Raji (cell line): ENCODE measurements around the gene MKKS.

Source experiments
- POLR2A ChIP-seq: IDR thresholded peaks from 2 replicates; pipeline ENCODE4 v1.6.1; 2011; ENCODE audit warnings: low read depth, low read length, control low read depth; ENCODE audit not compliant: insufficient read depth

Gene MKKS

GRCh38 chr20:10465135-10465534 is 31.1 kb upstream of the MKKS start:
- no peak for TF ChIP-seq POLR2A

- no peak for TF ChIP-seq POLR2A
Measured at GRCh38 chr20:10463622-10464021, 29.6 kb upstream of the MKKS start.

GRCh38 chr20:10462516-10462915 is 28.5 kb upstream of the MKKS start:
- TF ChIP-seq POLR2A = no peak

DNA sequence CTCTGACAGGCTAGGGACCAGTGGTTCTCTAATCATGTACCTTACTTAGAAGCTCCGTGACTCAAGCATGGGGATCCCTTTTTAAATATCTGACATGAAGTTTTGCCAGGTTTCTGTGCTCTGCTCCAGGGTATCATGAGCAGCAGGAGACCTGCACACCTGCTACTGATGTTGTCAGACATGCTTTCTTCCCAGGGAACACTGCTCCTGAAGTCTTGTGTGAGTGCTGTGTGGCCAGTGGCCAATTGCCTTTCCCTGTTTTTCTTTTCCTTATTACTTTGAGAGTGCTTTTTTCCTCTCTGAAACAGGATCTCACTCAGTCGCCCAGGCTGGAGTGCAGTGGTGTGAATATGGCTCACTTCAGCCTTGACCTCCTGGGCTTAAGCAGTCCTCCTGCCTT is 27.5 kb upstream of the MKKS start:
- TF ChIP-seq POLR2A = no peak

DNA sequence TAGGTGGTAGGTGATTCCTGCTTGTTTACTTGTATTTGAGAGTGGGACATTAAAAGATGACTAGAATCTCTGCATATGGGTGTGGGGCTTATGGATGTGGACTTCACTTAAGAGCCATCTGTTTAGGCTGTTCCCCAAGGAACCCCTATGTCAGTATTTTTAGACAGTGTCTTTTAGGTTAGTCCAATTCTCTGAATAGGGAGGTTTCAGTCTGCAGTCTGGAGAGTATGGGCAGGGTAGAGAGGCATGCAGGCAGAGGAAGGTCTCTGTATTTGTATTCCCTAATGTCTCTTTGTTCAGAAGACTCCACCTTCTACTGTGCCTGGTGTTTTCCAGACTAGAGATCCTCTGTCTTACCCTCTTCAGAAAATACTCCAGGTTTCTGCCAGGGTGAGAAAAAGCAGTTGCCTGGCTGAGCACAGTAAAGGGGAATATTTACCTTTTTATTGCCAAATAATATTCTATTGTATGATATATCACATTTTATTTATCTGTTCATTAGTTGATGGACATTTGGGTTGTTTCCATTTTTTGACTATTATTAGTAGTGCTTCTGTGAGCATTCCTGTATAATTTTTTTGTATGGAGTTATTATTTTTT is 20.2 kb upstream of the MKKS start:
- TF ChIP-seq POLR2A = no peak

- TF ChIP-seq POLR2A = no peak
Measured at GRCh38 chr20:10453241-10453640, 19.2 kb upstream of the MKKS start.

- no peak for TF ChIP-seq POLR2A
Measured at GRCh38 chr20:10449270-10449669, 15.2 kb upstream of the MKKS start.

DNA sequence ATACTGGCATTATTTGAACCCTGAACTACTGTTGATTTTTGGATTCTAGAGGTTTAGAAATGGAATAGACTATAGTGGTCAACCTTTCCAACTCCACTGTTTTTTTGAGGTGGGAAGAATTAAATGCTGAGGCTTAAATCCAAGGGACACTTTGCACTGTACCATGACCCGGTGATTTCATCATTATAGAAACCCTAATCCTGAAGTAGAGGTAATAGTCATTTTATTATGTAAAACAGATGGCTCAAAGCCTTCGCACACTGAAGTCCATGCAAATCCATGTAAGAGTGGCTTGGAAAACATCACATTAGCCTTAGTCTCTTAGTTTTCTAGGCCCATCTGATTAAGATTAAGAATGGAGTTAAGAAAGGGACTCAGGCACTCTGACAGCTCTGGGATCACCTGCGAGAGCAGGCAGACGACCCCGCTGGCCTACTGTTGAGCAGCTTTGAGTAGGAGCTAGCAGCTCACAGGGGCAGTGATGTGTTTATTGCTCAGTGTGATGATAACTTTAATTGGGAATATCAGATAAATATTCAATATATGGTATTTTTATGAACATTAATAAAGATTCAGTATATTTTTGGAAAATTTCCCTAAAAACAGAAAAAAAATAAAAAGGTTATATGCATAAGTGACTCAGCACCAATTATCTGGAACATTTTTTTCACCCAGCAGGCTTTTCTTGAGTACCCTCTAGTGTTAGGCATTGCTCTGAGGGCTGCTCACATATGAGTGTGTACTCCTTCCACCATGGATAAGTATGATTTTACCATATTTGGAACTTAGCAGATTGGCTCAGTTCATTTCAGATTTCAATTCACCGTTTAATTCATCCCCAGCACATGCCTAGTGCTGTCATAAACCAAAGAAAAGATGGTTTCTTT is 14.5 kb upstream of the MKKS start:
- TF ChIP-seq POLR2A = no peak

DNA sequence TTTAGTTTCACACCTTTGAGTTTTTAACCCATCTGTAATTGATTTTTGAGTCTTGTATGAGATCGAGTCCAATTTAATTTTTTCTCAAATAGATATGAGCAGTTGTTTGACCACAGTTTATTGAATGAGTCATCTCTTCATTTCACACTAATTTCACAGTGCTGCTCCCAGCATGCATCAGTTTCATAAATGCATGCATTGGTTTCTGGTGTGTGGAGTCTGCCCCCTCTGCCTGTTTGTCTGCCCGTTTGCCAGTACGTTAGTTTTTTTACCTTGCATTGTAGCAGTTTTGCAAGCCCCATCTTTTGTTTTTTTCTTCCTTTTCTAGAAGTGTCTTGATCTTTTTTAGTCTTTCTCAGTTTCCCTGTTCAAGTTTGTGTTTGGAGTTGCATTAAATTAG is 13.0 kb upstream of the MKKS start:
- TF ChIP-seq POLR2A = peak; percentile 33; the same call in 1 of the 2 replicates

DNA sequence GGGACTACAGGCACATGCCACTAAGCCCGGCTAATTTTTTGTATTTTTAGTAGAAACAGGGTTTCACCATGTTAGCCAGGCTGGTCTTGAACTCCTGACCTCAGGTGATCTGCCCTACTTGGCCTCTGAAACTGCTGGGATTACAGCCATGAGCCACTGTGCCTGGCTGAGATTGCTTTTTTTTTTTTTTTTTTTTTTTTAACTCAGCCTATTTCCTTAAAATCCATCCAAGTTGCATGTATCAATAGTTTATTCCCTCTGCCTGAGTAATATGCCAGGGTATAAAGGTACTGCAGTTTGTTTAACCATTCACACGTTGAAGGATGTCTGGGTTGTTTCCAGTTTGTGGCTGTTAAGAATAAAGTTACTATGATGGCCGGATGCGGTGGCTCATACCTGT is 11.7 kb upstream of the MKKS start:
- TF ChIP-seq POLR2A = no peak

DNA sequence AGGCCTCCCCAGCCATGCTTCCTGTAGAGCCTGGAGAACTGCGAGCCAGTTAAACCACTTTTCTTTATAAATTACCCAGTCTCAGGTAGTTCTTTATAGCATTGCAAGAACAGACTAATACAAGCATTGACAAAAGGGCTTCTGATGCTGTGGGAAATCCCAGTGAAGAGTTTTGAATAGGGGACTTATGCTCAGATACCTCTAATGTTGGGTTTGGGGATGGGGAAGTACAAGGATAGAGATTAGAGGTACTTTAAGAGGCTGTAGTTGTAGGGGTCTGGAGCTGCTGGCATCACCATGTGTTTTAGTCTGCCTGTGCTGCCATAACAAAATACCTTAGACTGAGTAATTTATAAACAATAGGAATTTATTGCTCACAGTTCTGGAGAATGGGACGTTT is 9.9 kb upstream of the MKKS start:
- TF ChIP-seq POLR2A = no peak

DNA sequence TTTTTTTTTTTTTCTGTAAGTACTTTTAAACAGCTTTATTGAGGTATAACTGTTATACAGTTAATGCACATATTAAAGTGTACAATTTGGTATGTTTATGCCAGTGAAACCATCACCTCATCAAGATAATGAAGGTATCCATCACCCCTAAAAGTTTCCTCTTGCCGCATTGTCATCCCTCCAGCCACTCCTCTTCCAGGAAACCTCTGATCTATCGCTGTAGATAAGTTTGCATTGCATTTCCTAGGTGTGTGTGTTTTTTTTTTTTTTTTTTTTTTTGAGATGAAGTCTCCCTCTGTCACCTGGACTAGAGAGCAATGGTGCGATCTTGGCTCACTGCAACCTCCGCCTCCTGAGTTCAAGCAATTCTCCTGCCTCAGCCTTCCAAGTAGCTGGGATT is 4.2 kb upstream of the MKKS start:
- TF ChIP-seq POLR2A = no peak

GRCh38 chr20:10436053-10436699 is 2.2 kb upstream of the MKKS start:
- no peak for TF ChIP-seq POLR2A

- TF ChIP-seq POLR2A = peak; percentile 86
Measured at GRCh38 chr20:10434832-10435812, 1.1 kb upstream of the MKKS start, which contains the start of gene SLX4IP. SLX4IP (plus strand) TSS chr20:10435305; CDS start chr20:10458205, 22,900 bp downstream.

- peak; percentile 83 for TF ChIP-seq POLR2A
Measured at GRCh38 chr20:10434467-10434831, 427 bp upstream of the MKKS start.
